Right lobe of liver (tissue), 4 donors: Measurements from ENCODE around the gene TAPBP.

Source experiments
- CTCF ChIP-seq, 4 donors: fragments of 200-600 bp in 3 of 4; fragments of 450-650 bp in 1 of 4; IDR thresholded peaks; one replicate each; pipeline versions ENCODE4 v1.5.1 to v1.8.0; 2016 to 2022; ENCODE audit warnings: antibody characterized with exemption in 4 of 4, mild to moderate bottlenecking in 2 of 4
- POLR2A ChIP-seq: fragments of 450-650 bp; IDR thresholded peaks from one replicate; pipeline ENCODE4 v1.6.1; 2017; ENCODE audit warnings: antibody characterized with exemption, mild to moderate bottlenecking
- donor health status: DM: no; HTN: no; CAD: no.
- donor health status: DM: no; HTN: no; CAD: no.
- donor health status: DM: no; HTN: yes; CAD: no.

GRCh38 chr6:33318426-33319073, 4.7 kb upstream of the TAPBP start:
- TF ChIP-seq CTCF (IDR thresholded peaks at IDR 0.05) (no peak), POLR2A (no peak)
